K562 (cell line): ENCODE results near the gene CDK9. TPM values are rescaled to one million over a fixed set of nuclear protein-coding genes. Genes with fewer than 3 reads are reported as not detected.

Experiments used
- ATAC-seq: fragments of 200-7000 bp; cut with Tn5 transposase; 3 replicates; pipeline ENCODE4 v1.9.1; 2020; ENCODE audit warnings: moderate library complexity
- BruUV-seq: library from RNA; stranded (reverse); fragments of 400-500 nt; replicated peaks from 2 replicates; lab custom pipeline; 2021; lab: Mats Ljungman, UMichigan
- CTCF ChIA-PET: fragments of 300-600 bp; formaldehyde crosslinking; extraction: SDS; loops from one replicate; lab custom pipeline; 2021; ENCODE audit warnings: low intra/inter-chr PET ratio; lab: Yijun Ruan, JAX
- POLR2A ChIA-PET: fragments of 300-600, 350-650 bp; sonication (Branson Sonifier 250); formaldehyde crosslinking; extraction: SDS; loops from one replicate; lab custom pipeline; 2021; ENCODE audit warnings: antibody characterized with exemption, inconsistent platforms; lab: Yijun Ruan, JAX
- DNase-seq, 4 experiments: peaks; one replicate each; pipeline versions ENCODE4 v3.0.0 to v3.0.0-alpha.2; 2011 to 2018; ENCODE audit warnings: low spot score in 3 of 4, mixed read lengths in 3 of 4; ENCODE audit errors: extremely low read depth in 1 of 4
- FAIRE-seq: peaks from 2 replicates; lab custom pipeline; 2011; peaks lifted over from hg19 to GRCh38; lab: Jason Lieb, UNC
- H2AFZ ChIP-seq: 2 replicates; pipeline ENCODE4 v1.6.0; 2011; ENCODE audit warnings: low read depth, low read length, control low read depth, inconsistent platforms
- H3K27ac ChIP-seq: fragments of 200-600 bp; 3 replicates; pipeline ENCODE4 v1.8.0; 2011; ENCODE audit warnings: low read depth, mild to moderate bottlenecking, control low read depth, inconsistent platforms, low read length, moderate library complexity, mixed read lengths; ENCODE audit errors: extremely low read depth
- H3K27me3 ChIP-seq, 2 experiments: fragments of 300-600 bp in 1 of 2; 2 replicates in 1 of 2; 3 replicates in 1 of 2; pipeline versions ENCODE4 v1.6.0 to v1.8.0; 2011; ENCODE audit warnings: inconsistent platforms in 2 of 2, low read length in 2 of 2, mild to moderate bottlenecking in 1 of 2, mixed read lengths in 1 of 2, moderate library complexity in 1 of 2; ENCODE audit not compliant: control insufficient read depth in 2 of 2, insufficient read depth in 2 of 2
- H3K36me3 ChIP-seq: fragments of 300-600 bp; 3 replicates; pipeline ENCODE4 v1.8.0; 2011; ENCODE audit warnings: mild to moderate bottlenecking, low read length, inconsistent platforms; ENCODE audit not compliant: control insufficient read depth, insufficient read depth
- H3K4me1 ChIP-seq, 2 experiments: fragments of 200-600 bp in 1 of 2; replicated peaks in 1 of 2; 2 replicates in 1 of 2; 3 replicates in 1 of 2; pipeline versions ENCODE4 v1.5.1 to v1.8.0; 2011; ENCODE audit warnings: inconsistent platforms in 2 of 2, low read length in 2 of 2, mild to moderate bottlenecking in 1 of 2, mixed read lengths in 1 of 2, moderate library complexity in 1 of 2; ENCODE audit not compliant: control insufficient read depth in 2 of 2, insufficient read depth in 2 of 2
- H3K4me2 ChIP-seq: 2 replicates; pipeline ENCODE4 v1.6.1; 2011; ENCODE audit warnings: low read length, control low read depth, inconsistent platforms, mixed read lengths; ENCODE audit not compliant: insufficient read depth
- H3K4me3 ChIP-seq: fragments of 200-600 bp; sonication (generic), shearing (Covaris generic); 2 replicates; pipeline ENCODE4 v1.5.1; 2016; ENCODE audit warnings: control low read depth, inconsistent platforms
- H3K79me2 ChIP-seq: fragments of 200-600 bp; 3 replicates; pipeline ENCODE4 v1.8.0; 2011; ENCODE audit warnings: low read length, inconsistent platforms; ENCODE audit not compliant: control insufficient read depth, insufficient read depth
- H3K9ac ChIP-seq, 2 experiments: 2 replicates each; pipeline versions ENCODE4 v1.6.0 to v1.6.1; 2011; ENCODE audit warnings: low read depth in 2 of 2, low read length in 2 of 2, control low read depth in 1 of 2, inconsistent platforms in 1 of 2, mild to moderate bottlenecking in 1 of 2, mixed read lengths in 1 of 2; ENCODE audit not compliant: insufficient read depth in 1 of 2
- H3K9me1 ChIP-seq: one replicate; pipeline ENCODE4 v1.6.0; 2011; ENCODE audit warnings: inconsistent platforms, mild to moderate bottlenecking, low read length, moderate library complexity; ENCODE audit not compliant: control insufficient read depth, insufficient read depth
- H3K9me3 ChIP-seq: replicated peaks from 2 replicates; pipeline ENCODE4 v1.5.1; 2011; ENCODE audit warnings: low read depth, low read length, inconsistent platforms; ENCODE audit not compliant: control insufficient read depth, insufficient read depth
- H4K20me1 ChIP-seq: replicated peaks from 2 replicates; pipeline ENCODE4 v1.6.1; 2011; ENCODE audit warnings: low read length, inconsistent platforms, mixed read lengths; ENCODE audit not compliant: control insufficient read depth, insufficient read depth
- CBFA2T3 ChIP-seq: fragments of 450-650 bp; IDR thresholded peaks from 2 replicates; pipeline ENCODE4 v1.6.1; 2017
- CCNT2 ChIP-seq: IDR thresholded peaks from 2 replicates; pipeline ENCODE4 v1.6.1; 2011; ENCODE audit warnings: borderline replicate concordance, low read depth, mild to moderate bottlenecking, moderate library complexity, mixed read lengths, low read length; ENCODE audit not compliant: insufficient read length; ENCODE audit errors: extremely low read depth
- HDAC1 ChIP-seq, 2 experiments: fragments of 450-650 bp; IDR thresholded peaks; 2 replicates each; pipeline ENCODE4 v1.6.1; 2016 to 2017; ENCODE audit warnings: inconsistent platforms in 1 of 2, mild to moderate bottlenecking in 1 of 2, moderate library complexity in 1 of 2
- MAZ ChIP-seq, 2 experiments: fragments of 450-650 bp in 1 of 2; sonication (generic) in 1 of 2; formaldehyde crosslinking; IDR thresholded peaks in 1 of 2; conservative IDR thresholded peaks in 1 of 2; 2 replicates each; pipeline versions ENCODE4 v1.4.0 to v1.5.0; 2020; ENCODE audit warnings: mild to moderate bottlenecking in 1 of 2, missing genetic modification reagents in 1 of 2
- NR2C1 ChIP-seq, 2 experiments: fragments of 450-650 bp; IDR thresholded peaks; 2 replicates each; pipeline ENCODE4 v1.6.1; 2017; ENCODE audit warnings: mild to moderate bottlenecking in 2 of 2, antibody characterized with exemption in 1 of 2, inconsistent platforms in 1 of 2, missing compliant biosample characterization in 1 of 2, missing genetic modification characterization in 1 of 2
- RNF219 ChIP-seq: fragments of 250-450 bp; sonication (Bioruptor Pico); IDR thresholded peaks from 2 replicates; pipeline ENCODE4 v1.5.0; 2022; ENCODE audit warnings: mild to moderate bottlenecking
- SAP30 ChIP-seq: fragments of 200-600 bp; sonication (generic); IDR thresholded peaks from 2 replicates; pipeline ENCODE4 v1.6.1; 2012; ENCODE audit warnings: borderline replicate concordance, low read depth, mild to moderate bottlenecking, moderate library complexity, low read length, control low read depth, inconsistent platforms; ENCODE audit not compliant: insufficient read depth, poor library complexity, severe bottlenecking
- SOX6 ChIP-seq: fragments of 450-650 bp; IDR thresholded peaks from 2 replicates; pipeline ENCODE4 v1.6.1; 2014; ENCODE audit warnings: mild to moderate bottlenecking
- SP1 ChIP-seq: sonication (generic); formaldehyde crosslinking; IDR thresholded peaks from 2 replicates; pipeline ENCODE4 v1.8.1; 2022; ENCODE audit warnings: mild to moderate bottlenecking, missing genetic modification reagents
- USF1 ChIP-seq: sonication (generic); formaldehyde crosslinking; IDR thresholded peaks from 2 replicates; pipeline ENCODE4 v1.9.0; 2022; ENCODE audit warnings: mild to moderate bottlenecking, missing genetic modification reagents
- ZFX ChIP-seq: sonication (generic); formaldehyde crosslinking; IDR thresholded peaks from 2 replicates; pipeline ENCODE4 v1.8.0; 2022; ENCODE audit warnings: mild to moderate bottlenecking, missing genetic modification reagents, moderate library complexity
- ZNF175 ChIP-seq: fragments of 200-800 bp; sonication (Bioruptor generic); IDR thresholded peaks from 2 replicates; pipeline ENCODE4 v1.6.1; 2016; ENCODE audit warnings: low read depth, mild to moderate bottlenecking, missing genetic modification characterization, missing compliant biosample characterization
- ZNF57 ChIP-seq: fragments of 450-650 bp; formaldehyde crosslinking; IDR thresholded peaks from 2 replicates; pipeline ENCODE4 v1.4.0; 2020; ENCODE audit warnings: mild to moderate bottlenecking, moderate library complexity
- ZNF699 ChIP-seq: fragments of 250-450 bp; sonication (Bioruptor Pico); IDR thresholded peaks from 2 replicates; pipeline ENCODE4 v1.8.0; 2021; ENCODE audit warnings: mild to moderate bottlenecking, moderate library complexity; ENCODE audit not compliant: insufficient replicate concordance
- ZNF76 ChIP-seq: fragments of 250-450 bp; sonication (Bioruptor Pico); IDR thresholded peaks from 2 replicates; pipeline ENCODE4 v1.4.0; 2020; ENCODE audit warnings: mild to moderate bottlenecking, moderate library complexity, borderline replicate concordance
- WGBS: fragments of 100-300 bp; shearing (Covaris generic); methylation state at CpG from one replicate; pipeline ENCODE4 v1.1.6; 2016; ENCODE audit warnings: low coverage, mixed read lengths; ENCODE audit not compliant: insufficient coverage; ENCODE audit errors: missing lambda C conversion rate; 5-methylcytosine and 5-hydroxymethylcytosine counted together
- in situ Hi-C: fragments of 300-500 bp; cut with MboI; formaldehyde crosslinking; loops from 4 replicates; pipeline ENCODE4 v1.15.0; 2018; ENCODE audit warnings: inconsistent platforms, mixed read lengths
- intact Hi-C: fragments of 100-400 bp; cut with micrococcal nuclease; formaldehyde crosslinking; loops from 2 replicates; pipeline ENCODE4 v1.14.2; 2022
- polyA plus RNA-seq, 8 experiments: library from polyadenylated mRNA; depleted of rRNA in 4 of 8; stranded (reverse) in 5 of 8; unstranded in 3 of 8; fragments of >200 nt; fragmentation: Nextera tagmentation in 2 of 8; fragmentation: Illumina TruSeq in 1 of 8; extraction: Ambion mirVana in 2 of 8; extraction: Trizol in 1 of 8; gene quantifications; 2 replicates each; pipeline versions ENCODE4 v1.2.1 to v1.2.3, GENCODE V29; 2011 to 2014; ENCODE audit warnings: inconsistent platforms in 1 of 8, missing spikeins in 1 of 8
- total RNA-seq, 7 experiments: library from RNA; depleted of rRNA in 6 of 7; stranded (reverse); fragments of >200 nt in 6 of 7; fragmentation: Illumina TruSeq in 2 of 7; extraction: Trizol in 2 of 7; gene quantifications; 2 replicates each; pipeline versions ENCODE4 v1.2.1 to v1.2.3, GENCODE V29; 2011 to 2021; ENCODE audit warnings: low replicate concordance in 1 of 7
- TF ChIP-seq, protein P1 (sequence below): fragments of 250-450 bp; sonication (Bioruptor Pico); IDR thresholded peaks from 2 replicates; pipeline ENCODE4 v1.4.0; 2020

CDK9 gene
- total and polyA plus RNA-seq, 9 of the 15 experiments (the other 6 are each of a cell fraction or from before 2014, with no cell fraction given) = 4.2 to 78.6 (median 33.0) TPM

DNA sequence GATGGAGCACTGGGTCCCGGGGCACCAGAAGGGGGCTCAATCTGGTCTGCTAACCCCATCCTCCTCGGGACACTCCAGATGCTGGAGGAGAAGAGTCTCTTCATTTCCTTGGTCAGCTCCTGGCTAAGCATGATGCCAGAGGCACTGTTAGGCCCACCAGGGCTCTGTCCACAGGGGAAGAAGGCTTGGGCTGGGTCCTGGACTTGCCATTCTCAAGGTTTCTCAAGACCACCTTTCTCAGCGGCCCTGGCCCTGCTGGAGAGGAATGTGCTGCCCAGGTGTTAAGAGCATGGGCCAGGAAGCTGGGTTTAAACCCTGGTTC, 15.3 kb upstream of the CDK9 start (continued):
- no peak for TF ChIP-seq SAP30
- TF ChIP-seq ZNF57 = no peak
- TF ChIP-seq NR2C1 (IDR thresholded peaks at IDR 0.05) = no peak
- TF ChIP-seq NR2C1 (tag; IDR thresholded peaks at IDR 0.05) = no peak
- no peak for TF ChIP-seq ZNF175 (CRISPR knock-in tag)
- TF ChIP-seq USF1 (CRISPR knock-in tag) = peak; percentile 50; the same call in 1 of the 2 replicates
- TF ChIP-seq ZFX = peak; percentile 35; the same call in 1 of the 2 replicates
- TF ChIP-seq CCNT2 = no peak

DNA sequence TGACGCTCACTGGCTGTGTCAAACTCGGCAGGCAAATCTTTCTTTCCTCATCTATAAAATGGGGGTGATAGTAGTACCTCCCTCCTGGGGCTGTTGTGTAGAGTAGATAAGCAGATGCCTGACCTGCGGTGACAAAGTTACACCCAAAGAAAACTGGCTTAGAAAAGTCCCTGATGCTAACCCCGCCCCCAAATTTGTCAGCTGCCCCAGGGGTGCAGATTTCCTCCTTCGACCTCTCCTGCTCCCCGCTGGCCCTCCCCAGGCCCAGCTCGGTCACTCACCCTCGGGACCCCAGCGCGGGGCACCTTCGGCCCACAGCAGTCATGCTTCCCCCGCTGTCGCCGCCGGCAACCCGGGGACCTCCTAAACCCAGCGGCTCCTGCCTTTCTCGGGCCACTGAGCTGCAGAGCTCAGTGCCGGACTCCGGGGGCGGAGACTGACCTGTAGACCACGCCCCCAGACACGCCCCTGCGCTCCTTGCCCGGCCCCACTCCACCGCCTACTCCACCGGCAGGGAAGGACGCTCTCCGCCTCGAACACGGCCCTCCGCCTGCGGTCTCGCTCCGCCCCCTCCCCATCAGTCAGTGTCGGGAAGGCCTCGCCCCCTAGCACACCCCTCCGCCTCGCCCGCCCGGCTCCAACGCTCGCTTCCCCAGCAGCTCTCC, 14.8 kb upstream of the CDK9 start:
- H3K9me1 ChIP-seq = no peaks in the 10 kb centered on the region
- H3K4me3 ChIP-seq = peak overlapping the region; percentile 55
- no peaks in the 10 kb centered on the region for H4K20me1 ChIP-seq
- in situ Hi-C loops (loop anchor here (25.0 kb wide), 1 partner anchor 591 kb away; the partner anchor contains the start of gene URM1), intact Hi-C loops (no loop called here)
- peak overlapping the region; percentile 76 for H2AFZ ChIP-seq
- H3K79me2 ChIP-seq = no peaks in the 10 kb centered on the region
- FAIRE-seq (peak; percentile 94), ATAC-seq (peak; percentile 98), DNase-seq (peak; percentile 96 to 98 (median 97))
- no peaks in the 10 kb centered on the region for H3K27me3 ChIP-seq
- peaks cover 18 to 28% of the 10 kb centered on the region in 2 experiments for H3K4me1 ChIP-seq
- H3K9me3 ChIP-seq = no peaks in the 10 kb centered on the region
- peak overlapping the region; percentile 79 for H3K4me2 ChIP-seq
- WGBS = 0% methylated on average over 32 of the region's 43 CpGs
- BruUV-seq = no TSS peak
- no peaks in the 10 kb centered on the region for H3K36me3 ChIP-seq
- ChIA-PET POLR2A (interaction anchor here (0.7 to 2.1 kb wide), 12 partner anchors 9 to 145 kb away, joined by 3 to 8 read pairs (median 4); partner anchors contain the start of gene CDK9), CTCF (interaction anchor here (1.3 kb wide), 1 partner anchor 14 kb away, joined by 3 read pairs; no protein-coding TSS in a partner anchor)
- H3K27ac ChIP-seq = peak overlapping the region; percentile 47; the same call in 2 of the 3 replicates
- peak overlapping the region; percentile 23 to 86; a peak in 3 of 4 replicates for H3K9ac ChIP-seq
- TF ChIP-seq SP1 (peak; percentile 97), MAZ (CRISPR knock-in tag; conservative IDR thresholded peaks at IDR 0.05 in 1 of 2, IDR thresholded peaks at IDR 0.05 in 1 of 2) (peak; percentile 79 to 97; a peak in 3 of 4 replicates), ZNF76 (no peak), HDAC1 (IDR thresholded peaks at IDR 0.05) (peak in 1 of 2 experiments; percentile 31; a peak in 1 of 4 replicates), SOX6 (no peak), RNF219 (no peak), CBFA2T3 (peak; percentile 70), ZNF699 (CRISPR knock-in tag) (no peak)
- TF ChIP-seq, protein P1, sequence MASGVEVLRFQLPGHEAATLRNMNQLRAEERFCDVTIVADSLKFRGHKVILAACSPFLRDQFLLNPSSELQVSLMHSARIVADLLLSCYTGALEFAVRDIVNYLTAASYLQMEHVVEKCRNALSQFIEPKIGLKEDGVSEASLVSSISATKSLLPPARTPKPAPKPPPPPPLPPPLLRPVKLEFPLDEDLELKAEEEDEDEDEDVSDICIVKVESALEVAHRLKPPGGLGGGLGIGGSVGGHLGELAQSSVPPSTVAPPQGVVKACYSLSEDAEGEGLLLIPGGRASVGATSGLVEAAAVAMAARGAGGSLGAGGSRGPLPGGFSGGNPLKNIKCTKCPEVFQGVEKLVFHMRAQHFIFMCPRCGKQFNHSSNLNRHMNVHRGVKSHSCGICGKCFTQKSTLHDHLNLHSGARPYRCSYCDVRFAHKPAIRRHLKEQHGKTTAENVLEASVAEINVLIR (CRISPR knock-in tag) = no peak
